MCF 10A (cell line): ENCODE data around the gene STAT6. TPM values are rescaled to one million over a fixed set of nuclear protein-coding genes. Genes with fewer than 3 reads are reported as not detected.

Source experiments
- BruUV-seq: library from RNA; stranded (reverse); fragments of 400-500 nt; replicated peaks from 2 replicates; lab custom pipeline; 2021; lab: Mats Ljungman, UMichigan
- CTCF ChIA-PET: fragments of 300-600 bp; sonication (Branson Sonifier 250); formaldehyde crosslinking; extraction: SDS; loops from one replicate; lab custom pipeline; 2021; ENCODE audit warnings: antibody characterized with exemption, inconsistent platforms; lab: Yijun Ruan, JAX
- POLR2A ChIA-PET: fragments of 300-600, 350-650 bp; sonication (Branson Sonifier 250); formaldehyde crosslinking; extraction: SDS; loops from one replicate; lab custom pipeline; 2020; ENCODE audit warnings: antibody characterized with exemption, inconsistent platforms; lab: Yijun Ruan, JAX
- DNase-seq: peaks from one replicate; pipeline ENCODE4 v3.0.0-alpha.2; 2018; ENCODE audit not compliant: unreplicated experiment
- H3K27ac Mint-ChIP-seq: one replicate; pipeline ENCODE4 v1.8.0; 2022; ENCODE audit warnings: mild to moderate bottlenecking, low read depth, mixed read lengths; ENCODE audit not compliant: unreplicated experiment
- H3K27me3 Mint-ChIP-seq: one replicate; pipeline ENCODE4 v1.8.0; 2022; ENCODE audit warnings: mixed read lengths; ENCODE audit not compliant: insufficient read depth, unreplicated experiment
- H3K36me3 Mint-ChIP-seq: one replicate; pipeline ENCODE4 v1.8.0; 2022; ENCODE audit warnings: mild to moderate bottlenecking, moderate library complexity, mixed read lengths; ENCODE audit not compliant: insufficient read depth, unreplicated experiment
- H3K4me1 Mint-ChIP-seq: one replicate; pipeline ENCODE4 v1.8.0; 2022; ENCODE audit warnings: mixed read lengths; ENCODE audit not compliant: insufficient read depth, unreplicated experiment
- H3K4me3 Mint-ChIP-seq: one replicate; pipeline ENCODE4 v1.8.0; 2022; ENCODE audit warnings: mild to moderate bottlenecking, moderate library complexity, mixed read lengths; ENCODE audit not compliant: unreplicated experiment
- H3K9me3 Mint-ChIP-seq: one replicate; pipeline ENCODE4 v1.8.0; 2022; ENCODE audit warnings: mixed read lengths; ENCODE audit not compliant: unreplicated experiment
- CTCF ChIP-seq: fragments of 200-600 bp; IDR thresholded peaks from one replicate; pipeline ENCODE4 v1.8.0; 2022; ENCODE audit warnings: antibody characterized with exemption, mild to moderate bottlenecking; ENCODE audit not compliant: unreplicated experiment
- intact Hi-C: fragments of 100-400 bp; cut with micrococcal nuclease; formaldehyde crosslinking; loops from 2 replicates; pipeline ENCODE4 v1.14.1; 2022
- total RNA-seq: library from RNA; stranded (reverse); gene quantifications from 2 replicates; pipeline ENCODE4 v1.2.3, GENCODE V29; 2022

STAT6 gene
- total RNA-seq, 1 experiment from 2014 or later = 99.7 TPM

DNA sequence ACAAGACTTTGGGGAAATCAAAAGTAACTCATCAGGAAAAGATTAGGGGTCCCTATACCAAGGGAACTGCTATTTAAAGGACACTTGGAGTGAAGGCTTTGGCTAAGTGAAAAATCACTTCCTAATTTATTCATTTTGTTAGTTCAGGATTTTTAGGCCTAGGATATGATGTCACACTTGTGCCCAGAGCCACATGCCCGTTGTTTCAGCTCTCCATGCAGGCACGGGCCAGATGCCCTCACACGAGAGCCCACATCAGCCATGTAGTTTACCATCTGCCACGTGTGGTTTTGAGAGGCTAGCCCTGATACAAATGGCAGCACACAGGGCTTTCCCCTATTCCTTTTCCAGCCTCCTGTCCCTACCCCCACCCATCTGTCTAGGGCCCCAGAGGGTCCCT, 48.1 kb upstream of the STAT6 start:
- BruUV-seq = no TSS peak
- intact Hi-C loops = no loop called here
- no peaks in the 10 kb centered on the region for H3K27me3 Mint-ChIP-seq
- ChIA-PET CTCF (interaction anchor here (0.9 kb wide), 1 partner anchor 33 kb away, joined by 3 read pairs; no protein-coding TSS in a partner anchor), POLR2A (interaction anchor here (0.8 kb wide), 1 partner anchor 10 kb away, joined by 4 read pairs; no protein-coding TSS in a partner anchor)
- H3K4me3 Mint-ChIP-seq = no peak overlapping the region
- peak overlapping the region; percentile 20 for H3K27ac Mint-ChIP-seq
- no peak for TF ChIP-seq CTCF
- no peak for DNase-seq
- H3K4me1 Mint-ChIP-seq = no peaks in the 10 kb centered on the region
- peaks cover 26% of the 10 kb centered on the region for H3K36me3 Mint-ChIP-seq
- no peaks in the 10 kb centered on the region for H3K9me3 Mint-ChIP-seq

- ChIA-PET POLR2A (interaction anchor here (0.8 kb wide), 1 partner anchor 10 kb away, joined by 4 read pairs; no protein-coding TSS in a partner anchor), CTCF (interaction anchor here (1.1 to 1.2 kb wide), 2 partner anchors 10 to 96 kb away, joined by 3 read pairs; no protein-coding TSS in a partner anchor)
- Mint-ChIP-seq H3K4me1 (peaks cover 1% of the 10 kb centered on the region), H3K36me3 (peaks cover 23% of the 10 kb centered on the region), H3K27me3 (no peaks in the 10 kb centered on the region), H3K9me3 (no peaks in the 10 kb centered on the region), H3K4me3 (no peak overlapping the region), H3K27ac (no peak overlapping the region)
- no peak for TF ChIP-seq CTCF
- no TSS peak for BruUV-seq
- intact Hi-C loops = no loop called here
- DNase-seq = no peak
These were observed 47.5 kb upstream of the STAT6 start for GRCh38 chr12:57158665-57159064.

DNA sequence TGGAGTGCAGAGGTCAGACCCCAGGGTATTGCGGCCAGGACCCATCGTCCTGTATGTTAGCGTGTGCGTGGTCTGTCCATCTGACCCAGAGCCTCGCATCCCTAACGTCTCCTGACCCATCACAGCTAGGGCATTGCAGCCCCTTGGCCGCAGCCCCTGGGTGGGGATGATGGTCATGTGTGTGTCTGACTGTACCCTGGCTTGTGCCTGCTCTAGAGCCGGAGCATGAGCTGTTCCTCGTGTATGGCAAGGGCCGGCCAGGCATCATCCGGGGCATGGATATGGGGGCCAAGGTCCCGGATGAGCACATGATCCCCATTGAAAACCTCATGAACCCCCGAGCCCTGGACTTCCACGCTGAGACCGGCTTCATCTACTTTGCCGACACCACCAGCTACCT, 47.0 kb upstream of the STAT6 start:
- POLR2A ChIA-PET = interaction anchor here (0.6 kb wide), 1 partner anchor 34 kb away, joined by 3 read pairs; no protein-coding TSS in a partner anchor
- CTCF ChIA-PET = interaction anchor here (0.9 to 1.2 kb wide), 3 partner anchors 11 to 98 kb away, joined by 3 read pairs; no protein-coding TSS in a partner anchor
- Mint-ChIP-seq H3K9me3 (no peaks in the 10 kb centered on the region), H3K27me3 (no peaks in the 10 kb centered on the region), H3K36me3 (peaks cover 22% of the 10 kb centered on the region), H3K4me3 (no peak overlapping the region), H3K27ac (no peak overlapping the region), H3K4me1 (peaks cover 6% of the 10 kb centered on the region)
- no TSS peak for BruUV-seq
- intact Hi-C loops = no loop called here
- no peak for DNase-seq
- no peak for TF ChIP-seq CTCF

DNA sequence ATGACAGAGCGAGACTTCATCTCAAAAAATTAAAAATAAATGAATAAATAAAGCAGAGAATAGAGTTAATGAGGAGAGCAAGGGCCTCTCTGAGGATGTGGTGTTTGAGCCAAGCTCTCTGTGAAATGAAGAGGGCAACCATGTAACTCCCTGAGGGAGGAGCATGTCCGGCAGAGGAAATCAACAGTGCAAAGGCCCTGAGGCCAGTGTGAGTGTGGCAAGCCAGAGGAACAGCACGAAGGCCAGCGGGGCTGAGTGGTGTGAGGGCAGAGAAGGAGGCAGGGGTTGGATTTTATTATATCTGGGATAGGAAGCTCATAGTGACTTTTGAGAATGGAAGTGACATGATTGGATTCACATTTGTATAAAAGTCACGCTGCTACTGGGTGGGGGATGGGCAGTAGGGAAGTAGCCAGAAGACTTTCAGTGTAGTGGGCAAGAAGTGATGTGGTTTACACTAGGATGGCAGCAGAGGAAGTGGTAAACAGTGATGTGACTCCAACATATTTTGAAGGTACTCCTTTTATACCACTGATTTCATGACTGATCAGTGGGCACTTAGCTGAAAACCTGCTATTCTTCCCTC, 46.5 kb upstream of the STAT6 start:
- no peak for TF ChIP-seq CTCF
- BruUV-seq = no TSS peak
- Mint-ChIP-seq H3K27ac (no peak overlapping the region), H3K4me3 (no peak overlapping the region), H3K27me3 (no peaks in the 10 kb centered on the region), H3K4me1 (peaks cover 11% of the 10 kb centered on the region), H3K9me3 (no peaks in the 10 kb centered on the region), H3K36me3 (peaks cover 17% of the 10 kb centered on the region)
- POLR2A ChIA-PET = interaction anchor here (0.6 kb wide), 2 partner anchors 13 to 34 kb away, joined by 3 read pairs; no protein-coding TSS in a partner anchor
- intact Hi-C loops = no loop called here
- CTCF ChIA-PET = interaction anchor here (0.9 to 1.2 kb wide), 4 partner anchors 11 to 98 kb away, joined by 3 read pairs; no protein-coding TSS in a partner anchor
- no peak for DNase-seq
